Right cardiac atrium (tissue), 5 donors: ENCODE data around the gene RP2. TPM values are rescaled to one million over a fixed set of nuclear protein-coding genes. Genes with fewer than 3 reads are reported as not detected.

Source experiments
- ATAC-seq, 2 donors: fragments of 200-7000 bp; cut with Tn5 transposase; one replicate each; pipeline versions ENCODE4 v1.8.0 to v1.9.1; 2020; ENCODE audit warnings: moderate library complexity in 2 of 2, mild to moderate bottlenecking in 1 of 2
- DNase-seq, 3 donors: peaks; one replicate each; pipeline ENCODE4 v3.0.0-alpha.2; 2020
- H3K27ac ChIP-seq: one replicate; pipeline ENCODE4 v1.5.1; 2013; ENCODE audit warnings: mild to moderate bottlenecking, low read length, control low read depth, moderate library complexity
- H3K27me3 ChIP-seq: one replicate; pipeline ENCODE4 v1.6.1; 2013; ENCODE audit not compliant: control insufficient read depth, insufficient read depth
- H3K4me1 ChIP-seq: one replicate; pipeline ENCODE4 v1.6.1; 2013; ENCODE audit warnings: low read length; ENCODE audit not compliant: control insufficient read depth, insufficient read depth
- H3K4me3 ChIP-seq: one replicate; pipeline ENCODE4 v1.5.1; 2013; ENCODE audit warnings: low read length, control low read depth
- H3K9me3 ChIP-seq: one replicate; pipeline ENCODE4 v1.6.1; 2013; ENCODE audit warnings: low read length; ENCODE audit not compliant: control insufficient read depth
- WGBS: extraction: QIAGEN DNeasy Blood & Tissue Kit; methylation state at CpG from one replicate; pipeline ENCODE4 v1.1.7; 2013; 5-methylcytosine and 5-hydroxymethylcytosine counted together
- intact Hi-C, 4 donors: fragments of 100-400 bp; cut with DNase I; formaldehyde crosslinking; loops; one replicate each; pipeline versions ENCODE4 v1.11.0 to v1.14.0; 2022 to 2023
- polyA plus RNA-seq: library from polyadenylated mRNA; stranded (reverse); fragments of 200-250 nt; gene quantifications from one replicate; pipeline ENCODE4 v1.2.3, GENCODE V29; 2013
- total RNA-seq, 4 donors: library from RNA; stranded (reverse); fragmentation: NEBNext Ultra II Directional; extraction: Animal tissue kit (Norgen Biotek cat#: 25700); gene quantifications; one replicate each; pipeline ENCODE4 v1.2.1, GENCODE V29; 2021
- donor health status: healthy with polysubstance abuse.
- donor health status: DM: no; HTN: yes; CAD: no.
- donor health status: DM: no; HTN: no; CAD: no.
- donor health status: DM: no; HTN: yes; CAD: no; lungs with severe emphysema.
- donor health status: DM: yes; HTN: yes; CAD: no.

RP2 gene
- total and polyA plus RNA-seq, 5 donors = 2.9 to 6.5 (median 4.8) TPM

GRCh38 chrX:46884799-46885198 lies 48.0 kb downstream of the RP2 start:
- Histone ChIP-seq H3K4me1 (no peaks in the 10 kb centered on the region), H3K9me3 (no peaks in the 10 kb centered on the region), H3K27ac (no peak overlapping the region), H3K4me3 (no peak overlapping the region), H3K27me3 (no peaks in the 10 kb centered on the region)
- DNase-seq (no peak), ATAC-seq (no peak)
- 93% methylated on average over 3 of the region's 3 CpGs for WGBS
- intact Hi-C loops = no loop called here

- intact Hi-C loops = no loop called here
Observed at GRCh38 chrX:46898207-46898606, 61.4 kb downstream of the RP2 start.

GRCh38 chrX:46903458-46904242 lies 66.8 kb downstream of the RP2 start:
- ATAC-seq (peak; percentile 99), DNase-seq (peak; percentile 80 to 92 (median 88))
- no peak overlapping the region for H3K27ac ChIP-seq
- no peaks in the 10 kb centered on the region for H3K27me3 ChIP-seq
- H3K4me3 ChIP-seq = peak overlapping the region; percentile 15
- under 1% methylated on average over 14 of the region's 14 CpGs for WGBS
- intact Hi-C loops = loop anchor here in 2 of 4 donors (5.0 to 10.0 kb wide), 3 partner anchors 71 to 121 kb away; no protein-coding TSS in a partner anchor
- no peaks in the 10 kb centered on the region for H3K9me3 ChIP-seq
- peaks cover 2% of the 10 kb centered on the region for H3K4me1 ChIP-seq

More at GRCh38 chrX:46898207-46898606, 61.4 kb downstream of the RP2 start:
- DNase-seq = no peak
- no peaks in the 10 kb centered on the region for H3K4me1 ChIP-seq
- no peaks in the 10 kb centered on the region for H3K9me3 ChIP-seq
- no peak overlapping the region for H3K27ac ChIP-seq
- no peaks in the 10 kb centered on the region for H3K27me3 ChIP-seq
- no peak for ATAC-seq
- H3K4me3 ChIP-seq = no peak overlapping the region

DNA sequence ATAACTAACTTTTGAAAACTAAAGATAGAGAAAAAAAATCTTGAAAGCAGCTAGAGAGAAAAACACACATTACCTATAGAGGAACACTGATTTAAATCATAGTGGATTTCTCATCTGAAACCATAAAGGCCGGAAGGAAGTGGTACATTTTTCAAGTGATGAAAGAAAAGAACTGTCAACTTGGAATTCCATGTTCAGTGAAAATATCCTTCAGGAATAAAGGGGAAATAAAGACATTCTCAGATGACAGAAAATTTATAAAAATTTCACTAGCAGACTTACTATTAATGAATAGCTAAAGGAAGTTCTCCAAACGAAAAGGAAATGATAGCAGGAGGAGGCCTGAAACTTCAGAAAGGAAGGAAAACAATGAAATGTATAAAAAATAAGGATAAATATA lies 67.8 kb downstream of the RP2 start:
- Histone ChIP-seq H3K27me3 (no peaks in the 10 kb centered on the region), H3K27ac (no peak overlapping the region), H3K9me3 (no peaks in the 10 kb centered on the region), H3K4me3 (no peak overlapping the region), H3K4me1 (peaks cover 2% of the 10 kb centered on the region)
- intact Hi-C loops = loop anchor here in 2 of 4 donors (5.0 to 10.0 kb wide), 3 partner anchors 70 to 120 kb away; no protein-coding TSS in a partner anchor
- DNase-seq = no peak
- no peak for ATAC-seq
- whole genome bisulfite sequencing = 57% methylated on average over 2 of the region's 2 CpGs

GRCh38 chrX:46910415-46910814 lies 73.6 kb downstream of the RP2 start:
- ATAC-seq (no peak), DNase-seq (no peak)
- Histone ChIP-seq H3K9me3 (no peaks in the 10 kb centered on the region), H3K4me3 (no peak overlapping the region), H3K4me1 (no peaks in the 10 kb centered on the region), H3K27me3 (no peaks in the 10 kb centered on the region), H3K27ac (no peak overlapping the region)
- intact Hi-C loops = no loop called here
- 93% methylated on average over 3 of the region's 3 CpGs for WGBS

GRCh38 chrX:46912098-46912602 lies 75.3 kb downstream of the RP2 start, which contains the start of gene JADE3:
Gene JADE3 (plus strand): TSS chrX:46912421. CDS start chrX:46984895, 72,474 bp downstream.
- DNase-seq (peak; percentile 82 to 90 (median 89)), ATAC-seq (peak; percentile 96 to 98)
- intact Hi-C loops = no loop called here
- peak within 1 kb of the TSS; percentile 66 for H3K4me3 ChIP-seq
- H3K27me3 ChIP-seq = no peaks in the 10 kb centered on the region
- peak within 1 kb of the TSS; percentile 37 for H3K27ac ChIP-seq
- H3K9me3 ChIP-seq = no peaks in the 10 kb centered on the region
- no peaks in the 10 kb centered on the region for H3K4me1 ChIP-seq
- under 1% methylated on average over 58 of the region's 64 CpGs for WGBS

GRCh38 chrX:46912603-46913491 lies 76.0 kb downstream of the RP2 start:
- peak overlapping the region; percentile 29 for H3K27ac ChIP-seq
- no peaks in the 10 kb centered on the region for H3K27me3 ChIP-seq
- WGBS = under 1% methylated on average over 94 of the region's 109 CpGs
- peak; percentile 70 to 76 for ATAC-seq
- intact Hi-C loops = no loop called here
- peak; percentile 46 to 74 (median 70) for DNase-seq
- H3K4me3 ChIP-seq = peak overlapping the region; percentile 66
- no peaks in the 10 kb centered on the region for H3K9me3 ChIP-seq
- H3K4me1 ChIP-seq = no peaks in the 10 kb centered on the region

DNA sequence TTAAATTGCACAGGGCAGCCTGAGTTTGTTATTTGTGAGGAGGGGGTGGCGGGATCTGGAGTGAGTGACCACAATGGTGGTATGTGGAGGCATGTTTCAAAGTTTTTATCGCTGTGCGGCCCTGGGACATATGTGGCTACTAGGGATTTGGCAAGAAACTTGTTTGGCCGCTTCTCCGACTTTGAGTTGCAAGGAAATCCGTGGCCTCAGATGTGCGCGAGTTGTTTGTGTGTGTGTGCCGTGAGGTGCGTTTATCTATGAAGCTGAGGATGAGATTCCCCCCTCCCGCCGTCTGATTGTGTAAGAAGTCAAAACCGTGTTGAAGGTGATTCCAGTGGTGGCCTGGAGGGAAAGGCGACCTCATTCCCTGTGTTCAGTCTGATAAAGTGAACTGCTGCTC lies 76.8 kb downstream of the RP2 start:
- no peaks in the 10 kb centered on the region for H3K9me3 ChIP-seq
- 2% methylated on average over 14 of the region's 14 CpGs for WGBS
- H3K27me3 ChIP-seq = no peaks in the 10 kb centered on the region
- no peaks in the 10 kb centered on the region for H3K4me1 ChIP-seq
- ATAC-seq (no peak), DNase-seq (peak in 2 of 3 donors; percentile 16 to 41)
- intact Hi-C loops = no loop called here
- H3K27ac ChIP-seq = no peak overlapping the region
- H3K4me3 ChIP-seq = peak overlapping the region; percentile 66

DNA sequence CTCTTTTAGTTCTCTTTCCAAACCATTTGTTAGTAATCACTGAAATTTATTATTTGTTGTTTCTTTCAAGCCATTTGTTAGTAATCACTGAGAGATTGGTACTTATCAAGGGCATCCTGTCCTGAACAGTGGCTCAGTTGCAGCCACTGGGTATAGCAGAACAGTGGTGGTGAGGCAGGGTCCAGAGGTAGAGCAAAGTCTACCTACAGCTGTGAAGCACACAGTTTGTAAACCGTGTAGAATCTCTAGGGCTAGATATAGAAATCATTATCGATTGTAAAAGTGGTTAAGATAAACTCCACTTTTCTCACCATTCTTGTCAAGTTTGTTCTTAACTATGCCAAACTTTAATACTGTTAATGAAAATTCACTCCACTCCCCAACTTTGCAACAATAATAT lies 79.4 kb downstream of the RP2 start:
- Histone ChIP-seq H3K4me1 (no peaks in the 10 kb centered on the region), H3K27me3 (no peaks in the 10 kb centered on the region), H3K27ac (no peak overlapping the region), H3K4me3 (no peak overlapping the region), H3K9me3 (no peaks in the 10 kb centered on the region)
- 54% methylated on average over 2 of the region's 2 CpGs for WGBS
- intact Hi-C loops = no loop called here
- ATAC-seq (no peak), DNase-seq (no peak)

DNA sequence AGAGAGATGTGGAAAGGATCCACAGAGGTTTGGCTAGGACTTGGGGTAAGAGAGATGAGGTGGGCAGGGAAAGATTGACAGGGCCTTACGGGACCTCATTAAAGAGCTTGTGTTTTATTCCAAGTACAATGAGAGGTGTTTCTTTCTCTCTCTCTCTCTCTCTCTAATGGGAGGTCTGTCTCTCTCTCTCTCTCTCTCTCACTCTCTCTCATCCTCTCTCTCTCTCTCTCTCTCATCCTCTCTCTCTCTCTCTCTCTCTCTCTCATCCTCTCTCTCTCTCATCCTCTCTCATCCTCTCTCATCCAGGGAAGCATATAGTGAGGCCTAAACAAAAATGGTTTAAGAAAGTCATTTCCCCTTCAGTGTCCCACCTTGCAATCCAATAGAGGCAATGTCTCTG lies 80.8 kb downstream of the RP2 start:
- intact Hi-C loops = no loop called here
- ATAC-seq = no peak
- 95% methylated on average over 1 of the region's 1 CpG for WGBS

GRCh38 chrX:46918434-46918833 lies 81.6 kb downstream of the RP2 start:
- ATAC-seq = no peak
- no peak overlapping the region for H3K27ac ChIP-seq
- H3K9me3 ChIP-seq = no peaks in the 10 kb centered on the region
- H3K27me3 ChIP-seq = no peaks in the 10 kb centered on the region
- H3K4me3 ChIP-seq = no peak overlapping the region
- DNase-seq = no peak
- peaks cover 1% of the 10 kb centered on the region for H3K4me1 ChIP-seq
- intact Hi-C loops = no loop called here
- WGBS = 92% methylated on average over 1 of the region's 1 CpG

More for the DNA sequence above, 80.8 kb downstream of the RP2 start:
- DNase-seq = no peak
- H3K27ac ChIP-seq = no peak overlapping the region
- no peaks in the 10 kb centered on the region for H3K4me1 ChIP-seq
- H3K4me3 ChIP-seq = no peak overlapping the region
- H3K27me3 ChIP-seq = no peaks in the 10 kb centered on the region
- no peaks in the 10 kb centered on the region for H3K9me3 ChIP-seq
